GM18909 (cell line): ENCODE data around the gene FAM81B.
"Not testable (repeated sequence)": the region's sequence is repeated elsewhere in the genome, so short reads cannot be mapped to it uniquely, and the experiment has no call there.

Experiments used
- ATAC-seq: cut with Tn5 transposase; IDR thresholded peaks from one replicate; pipeline ENCODE4 v1.9.1; 2021; ENCODE audit warnings: mild to moderate bottlenecking; ENCODE audit not compliant: unreplicated experiment, poor library complexity

The FAM81B gene, protein sequence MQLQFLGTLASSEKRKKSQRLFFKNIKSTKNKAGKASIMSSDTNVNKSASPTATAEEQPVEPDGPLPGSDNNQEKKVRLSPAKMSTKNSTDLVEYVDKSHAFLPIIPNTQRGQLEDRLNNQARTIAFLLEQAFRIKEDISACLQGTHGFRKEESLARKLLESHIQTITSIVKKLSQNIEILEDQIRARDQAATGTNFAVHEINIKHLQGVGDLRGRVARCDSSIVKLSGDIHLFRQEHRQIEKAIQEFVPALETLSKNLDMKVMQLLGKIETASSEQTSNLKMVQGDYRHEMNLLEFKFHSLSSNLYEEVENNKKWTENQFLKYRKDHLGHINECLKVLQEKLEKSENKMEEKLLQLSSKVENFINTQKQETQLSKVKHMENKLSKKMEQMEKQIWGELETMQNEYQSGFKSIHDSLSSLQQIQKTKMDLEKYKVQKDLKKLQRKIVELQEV

DNA sequence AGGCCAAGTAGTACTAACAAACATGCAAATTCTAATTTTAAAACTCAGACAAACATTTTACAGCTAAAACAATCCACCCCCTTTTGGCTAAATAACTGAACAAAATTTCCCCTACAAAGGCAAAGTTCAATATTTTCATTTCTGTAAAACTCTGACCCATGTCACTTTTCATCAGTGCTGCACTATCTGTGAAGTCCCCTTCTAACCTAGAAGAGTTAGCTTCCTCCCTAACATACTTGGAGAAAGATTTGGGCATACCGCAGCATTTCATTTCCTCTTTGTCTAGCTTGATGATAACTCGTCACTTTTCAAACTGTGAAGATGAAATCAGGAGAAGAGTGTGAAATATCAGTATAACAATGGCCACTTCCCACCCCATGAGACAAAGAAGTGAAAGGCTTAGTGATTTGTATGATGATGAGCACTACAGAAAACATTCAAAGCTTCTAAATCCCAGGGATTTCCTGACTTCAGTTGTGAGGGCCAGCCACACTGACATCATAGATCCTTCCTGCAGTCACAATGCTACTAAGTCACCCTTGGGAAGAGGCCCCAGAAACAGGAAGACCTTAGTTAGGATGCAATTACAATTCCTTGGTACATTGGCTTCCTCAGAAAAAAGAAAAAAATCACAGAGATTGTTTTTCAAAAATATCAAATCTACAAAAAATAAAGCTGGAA is at the start of gene FAM81B:
TSS of gene FAM81B (plus strand) at position 555 of the 681 bp plus-strand sequence. CDS start at position 579, 24 bp downstream.
- ATAC-seq = no peak

DNA sequence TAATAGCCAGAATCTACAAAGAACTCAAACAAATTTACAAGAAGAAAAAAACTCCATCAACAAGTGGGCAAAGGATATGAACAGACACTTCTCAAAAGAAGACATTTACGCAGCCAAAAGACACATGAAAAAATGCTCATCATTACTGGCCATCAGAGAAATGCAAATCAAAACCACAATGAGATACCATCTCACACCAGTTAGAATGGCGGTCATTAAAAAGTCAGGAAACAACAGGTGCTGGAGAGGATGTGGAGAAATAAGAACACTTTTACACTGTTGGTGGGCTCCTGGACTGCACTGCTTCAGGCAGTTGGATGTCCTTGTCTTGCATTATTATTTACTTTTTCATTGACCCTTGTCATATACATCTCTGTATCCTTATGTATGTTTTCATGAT is 49.7 kb upstream of the FAM81B start:
- ATAC-seq = not testable (repeated sequence)

DNA sequence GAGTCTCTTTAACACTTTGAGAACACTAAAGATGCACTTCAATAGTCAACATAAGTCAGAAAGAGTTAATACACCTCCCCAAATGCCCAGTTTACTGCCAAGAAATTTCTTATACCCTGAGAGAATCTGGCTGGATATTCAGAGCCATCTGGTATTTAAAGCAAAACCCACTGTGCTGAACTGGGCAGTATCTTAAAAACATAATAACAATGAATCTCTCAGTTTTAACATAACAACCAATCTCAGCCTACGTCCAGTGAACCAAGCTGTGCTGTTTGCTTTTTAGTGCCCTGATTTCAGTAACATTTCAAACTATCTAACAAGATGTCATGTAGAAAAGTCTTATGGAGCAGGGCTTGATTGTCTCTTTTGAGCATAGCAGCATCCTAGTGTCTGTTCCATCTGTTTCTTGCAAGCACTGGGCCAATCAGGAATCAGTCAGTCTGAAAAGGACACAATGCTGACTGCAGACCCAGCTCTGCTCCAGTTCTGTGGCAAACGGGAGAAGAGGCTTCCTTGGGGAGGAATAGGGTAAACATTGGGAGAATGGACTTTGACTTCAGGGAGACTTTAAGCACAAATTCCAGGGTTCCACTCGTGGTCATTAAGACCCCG is 43.6 kb upstream of the FAM81B start:
- ATAC-seq = no peak

DNA sequence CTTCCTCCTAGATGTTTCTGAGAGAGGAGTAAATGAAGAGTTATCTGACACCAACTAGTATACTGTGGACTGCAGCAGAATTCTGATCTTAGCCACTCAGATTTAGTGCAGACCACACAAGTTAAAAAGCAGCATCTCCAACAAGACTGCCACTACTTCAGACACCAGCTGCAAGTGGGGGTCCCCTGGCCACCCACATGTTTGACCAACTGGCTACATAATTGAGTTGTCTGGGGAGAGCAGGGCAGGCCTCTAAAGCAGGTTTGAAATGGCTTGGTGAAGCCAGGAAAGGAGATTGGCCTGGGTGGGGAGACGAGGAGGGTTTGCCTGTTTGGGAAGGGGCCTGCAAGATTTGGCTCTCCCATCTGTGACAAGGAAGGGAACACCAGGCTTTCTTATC is 40.5 kb upstream of the FAM81B start:
- ATAC-seq = no peak

DNA sequence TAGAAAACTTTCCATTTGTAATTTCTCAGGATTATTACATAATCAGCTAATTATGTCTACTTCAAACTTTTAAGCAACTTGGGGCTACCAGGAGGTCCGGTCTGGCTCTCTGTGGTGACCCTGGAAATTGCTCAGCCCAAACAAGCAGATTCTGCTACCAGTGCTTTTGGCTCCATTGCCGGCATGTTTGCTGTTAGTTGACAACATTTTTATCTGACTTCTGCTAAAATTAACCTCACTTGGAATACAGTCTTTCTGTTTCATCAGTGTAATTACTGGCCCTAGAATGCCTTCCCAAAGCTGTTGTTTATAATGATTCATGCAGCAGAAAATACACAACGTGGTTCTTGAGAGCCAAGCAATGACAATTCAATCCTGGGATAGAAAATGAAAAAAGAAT is 38.5 kb upstream of the FAM81B start:
- ATAC-seq = no peak

DNA sequence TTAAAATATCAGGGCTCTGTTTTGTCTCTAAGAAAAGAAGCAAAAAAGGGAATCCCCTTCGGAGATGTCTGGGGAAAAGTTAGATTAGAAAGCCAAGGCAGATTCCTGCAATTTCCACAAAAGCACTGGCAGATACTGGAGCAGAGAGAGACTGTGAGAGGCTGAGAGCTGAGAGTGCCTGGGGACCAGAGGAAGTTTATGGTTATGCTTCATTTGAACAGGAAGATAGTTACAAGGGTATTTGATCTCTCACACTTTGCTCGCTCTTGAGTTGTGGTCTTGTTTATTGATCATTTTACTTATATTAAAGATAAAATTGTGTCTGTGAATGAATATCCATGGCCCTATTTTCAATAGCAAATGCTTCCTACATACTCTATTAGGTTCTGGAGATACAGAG is 32.8 kb upstream of the FAM81B start:
- no peak for ATAC-seq

DNA sequence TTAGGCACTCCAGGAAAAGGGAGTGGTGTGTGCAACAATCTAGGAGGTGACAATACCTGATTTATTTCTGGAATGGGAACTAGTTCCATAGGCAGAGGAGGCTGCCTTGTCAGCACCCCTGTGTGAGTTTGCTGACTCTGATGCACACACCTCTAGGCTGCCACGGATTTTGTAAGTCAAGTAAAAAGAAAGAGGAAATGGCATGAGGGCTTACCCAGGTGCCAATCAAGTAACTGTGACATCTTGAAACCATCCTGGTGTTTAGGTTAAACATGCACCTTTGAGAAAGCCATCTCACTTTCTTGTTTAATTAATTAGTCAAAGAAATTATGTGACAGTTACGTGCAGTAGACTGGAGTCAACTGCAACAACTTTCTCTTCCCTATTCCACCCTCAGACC is 32.3 kb upstream of the FAM81B start:
- no peak for ATAC-seq

DNA sequence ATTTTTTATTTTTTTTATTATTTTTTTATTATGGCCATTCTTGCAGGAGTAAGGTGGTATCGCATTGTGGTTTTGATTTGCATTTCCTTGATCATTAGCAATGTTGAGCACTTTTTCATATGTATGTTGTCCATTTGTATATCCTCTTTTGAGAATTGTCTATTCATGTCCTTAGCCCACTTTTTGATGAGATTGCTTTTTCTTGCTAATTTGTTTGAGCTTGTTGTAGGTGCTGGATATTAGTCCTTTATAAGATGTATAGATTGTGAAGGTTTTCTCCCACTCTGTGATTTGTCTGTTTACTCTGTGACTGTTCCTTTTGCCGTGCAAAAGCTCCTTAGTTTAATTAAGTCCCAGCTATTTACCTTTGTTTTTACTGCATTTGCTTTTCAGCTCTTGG is 30.5 kb upstream of the FAM81B start:
- ATAC-seq = not testable (repeated sequence)

DNA sequence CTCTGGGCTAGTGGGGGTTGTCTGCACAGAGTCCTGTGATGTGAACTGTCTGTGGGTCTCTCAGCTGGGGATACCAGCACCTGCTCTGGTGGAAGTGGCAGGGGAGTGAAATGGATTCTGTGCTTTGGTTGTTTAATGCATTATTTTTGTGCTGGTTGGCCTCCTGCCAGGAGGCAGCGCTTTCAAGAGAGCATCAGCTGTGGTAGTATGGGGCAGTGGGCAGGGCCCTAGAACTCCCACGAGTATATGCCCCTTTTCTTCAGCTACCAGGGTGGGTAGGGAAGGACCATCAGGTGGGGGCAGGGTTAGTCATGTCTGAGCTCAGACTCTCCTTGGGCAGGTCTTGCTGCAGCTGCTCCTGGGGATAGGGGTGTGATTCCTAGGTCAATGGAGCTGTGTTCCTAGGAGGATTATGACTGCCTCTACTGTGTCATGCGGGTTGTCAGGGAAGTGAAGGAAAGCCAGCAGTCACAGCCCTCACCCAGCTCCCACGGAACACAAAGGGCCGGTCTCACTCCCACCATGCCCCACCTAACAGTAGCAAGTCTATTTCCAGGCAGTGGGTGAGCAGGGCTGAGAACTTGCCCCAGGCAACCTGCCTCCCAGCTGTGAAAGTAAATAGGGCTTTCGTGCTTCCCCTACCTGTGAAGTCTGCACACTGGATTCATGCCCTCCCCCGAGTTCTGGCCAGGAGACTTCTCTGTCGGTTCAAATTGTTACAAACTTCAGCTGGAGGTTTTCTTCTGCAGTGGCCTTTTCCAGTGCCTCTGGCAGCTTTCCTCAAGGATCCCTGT is 25.7 kb upstream of the FAM81B start:
- ATAC-seq = no peak

DNA sequence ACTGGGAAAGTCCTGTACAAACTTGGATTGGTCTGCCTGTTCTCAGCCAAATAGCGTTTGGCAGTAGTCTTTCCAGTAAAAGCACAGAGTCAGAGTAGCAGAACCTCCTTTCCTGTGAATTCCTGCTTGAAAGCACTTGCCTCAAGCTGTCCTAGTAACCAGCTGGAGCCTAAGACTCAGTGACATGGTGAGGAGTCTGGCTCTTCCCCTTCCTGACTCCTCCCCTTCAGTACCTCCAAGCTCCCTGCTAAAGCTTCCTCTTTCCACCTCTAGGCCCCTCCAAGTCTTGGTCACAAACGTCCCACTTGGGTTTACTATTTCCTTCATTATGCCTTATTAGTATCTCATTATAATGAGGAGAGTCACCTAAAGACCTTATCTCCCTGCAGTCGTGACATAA is 21.4 kb upstream of the FAM81B start:
- ATAC-seq = no peak

DNA sequence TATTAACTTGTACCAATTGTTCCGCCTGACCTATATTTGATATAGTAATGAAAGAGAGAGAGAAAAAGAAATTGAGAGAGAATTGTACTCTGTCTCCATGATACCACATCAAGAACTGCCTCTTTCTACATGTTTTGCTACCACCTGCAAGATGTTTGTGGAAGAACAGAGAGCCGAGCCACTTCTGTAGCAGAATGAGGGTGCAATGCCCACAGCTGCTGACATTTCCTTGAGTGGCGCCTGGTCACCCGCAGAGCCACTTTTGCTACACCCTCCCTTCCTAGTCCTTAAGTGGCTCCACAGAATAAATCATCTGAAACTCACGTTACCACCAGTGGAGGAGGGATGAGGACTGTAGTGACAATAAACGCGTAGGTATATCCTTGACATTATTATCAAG is 17.1 kb upstream of the FAM81B start:
- no peak for ATAC-seq

DNA sequence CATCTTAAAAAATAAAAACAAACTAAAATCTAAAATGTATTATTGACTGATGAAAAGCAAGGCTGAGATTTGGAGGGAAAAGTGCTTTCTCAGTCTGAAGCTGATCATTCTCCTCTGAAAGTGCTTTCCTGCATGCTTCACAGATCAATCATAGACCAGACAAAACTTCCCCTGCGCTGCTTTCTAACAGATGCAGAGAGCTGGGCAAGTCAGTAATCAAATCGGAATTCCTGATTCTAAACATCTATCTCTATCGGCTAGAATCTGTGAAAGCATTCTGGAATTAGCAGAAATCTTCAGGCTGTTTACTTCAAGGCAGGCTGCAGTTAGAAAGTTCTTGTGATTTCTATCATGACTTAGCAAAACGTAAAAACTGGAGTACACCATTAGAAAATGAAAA is 15.6 kb upstream of the FAM81B start:
- ATAC-seq = no peak

DNA sequence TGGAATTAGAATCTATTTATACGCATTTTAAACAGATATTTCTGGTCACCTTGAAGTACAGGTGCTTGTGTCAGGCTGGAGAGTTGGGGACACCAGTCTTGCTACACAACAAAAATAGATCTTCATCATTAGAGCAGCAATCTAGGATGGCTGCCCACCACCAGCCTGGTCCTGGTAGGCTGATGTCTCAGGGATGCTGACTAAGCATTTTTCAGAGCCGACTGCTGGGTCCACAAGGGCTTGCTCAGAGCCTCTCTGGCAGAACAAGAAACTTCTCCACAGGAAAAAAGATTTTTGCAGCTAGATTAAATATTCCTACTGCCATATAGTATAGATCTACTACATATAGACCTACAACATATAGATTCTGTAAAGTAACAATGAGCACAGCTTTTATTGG is 12.0 kb upstream of the FAM81B start:
- no peak for ATAC-seq

DNA sequence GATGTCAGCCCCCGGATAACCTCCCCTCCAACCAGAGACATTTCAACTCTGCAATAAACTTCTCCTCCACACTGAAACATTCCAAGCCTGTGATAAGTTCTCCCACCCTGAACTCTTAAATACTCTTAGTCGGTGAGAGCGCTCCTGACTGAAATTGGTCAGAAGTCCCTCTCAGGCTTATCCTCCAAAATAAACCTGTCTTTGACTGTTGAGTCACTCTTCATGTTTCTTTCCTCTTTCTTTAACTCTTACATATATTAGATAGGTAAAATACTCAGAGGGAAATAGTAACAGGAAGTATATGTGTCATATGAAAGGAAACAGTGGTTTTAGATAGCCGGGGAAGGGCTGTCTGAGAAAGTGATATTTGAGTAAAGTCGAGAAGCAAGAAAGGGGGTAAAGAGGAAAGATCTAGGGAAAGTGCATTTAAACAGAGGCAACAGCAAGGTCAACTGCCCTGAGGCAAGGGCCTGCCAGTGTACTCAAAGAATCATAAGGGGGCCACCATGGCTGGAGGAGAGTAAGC is 11.0 kb upstream of the FAM81B start:
- ATAC-seq = no peak

DNA sequence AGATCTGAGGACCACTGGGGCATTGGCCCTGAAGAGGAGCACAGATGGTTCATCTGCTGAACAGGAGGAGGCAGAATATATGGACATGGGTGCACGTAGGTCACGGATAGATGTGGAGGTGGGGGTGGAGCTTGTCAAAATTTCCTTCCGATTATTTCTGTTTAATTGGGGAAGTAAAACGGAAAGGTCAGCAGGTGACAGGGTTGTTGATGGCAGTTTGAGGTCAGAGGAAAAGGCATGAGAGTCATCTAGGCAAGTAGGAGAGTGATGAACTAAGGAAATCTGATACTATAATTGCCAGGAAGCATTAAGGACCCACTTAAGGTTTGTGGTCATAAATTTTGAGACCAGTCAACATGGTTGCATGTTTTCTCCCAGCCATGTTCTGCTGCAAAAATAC is 8.4 kb upstream of the FAM81B start:
- ATAC-seq = no peak

DNA sequence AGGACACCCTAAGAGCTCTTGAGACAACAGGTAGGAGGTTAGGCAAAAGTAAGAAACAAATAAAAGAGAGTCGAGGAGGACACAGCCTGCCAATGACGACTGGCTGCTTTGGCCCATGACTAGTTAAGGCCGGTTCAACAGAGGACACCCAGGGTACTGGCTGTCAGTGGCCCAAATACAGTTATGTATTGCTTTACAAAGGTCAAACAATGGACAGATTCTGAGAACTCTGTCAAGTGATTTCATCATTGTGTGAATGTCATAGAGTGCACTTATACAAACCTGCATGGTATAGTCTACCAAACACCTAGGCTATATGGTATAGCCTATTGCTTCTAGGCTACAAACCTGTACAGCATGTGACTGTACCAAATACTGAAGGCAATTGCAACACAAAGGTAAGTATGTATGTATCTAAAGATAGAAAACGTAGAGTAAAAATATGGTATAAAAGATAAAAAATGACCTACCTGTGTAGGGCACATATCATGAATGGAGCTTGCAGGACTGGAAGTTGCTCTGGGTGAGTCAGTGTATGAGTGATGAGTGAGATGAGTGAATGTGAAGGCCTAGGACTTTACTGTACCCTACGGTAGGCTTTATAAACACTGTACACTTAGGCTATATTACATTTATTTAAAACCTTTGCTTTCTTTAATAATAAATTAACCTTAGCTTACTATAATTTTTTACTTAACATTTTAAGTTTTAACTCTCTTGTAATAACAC is 6.5 kb upstream of the FAM81B start:
- ATAC-seq = no peak

DNA sequence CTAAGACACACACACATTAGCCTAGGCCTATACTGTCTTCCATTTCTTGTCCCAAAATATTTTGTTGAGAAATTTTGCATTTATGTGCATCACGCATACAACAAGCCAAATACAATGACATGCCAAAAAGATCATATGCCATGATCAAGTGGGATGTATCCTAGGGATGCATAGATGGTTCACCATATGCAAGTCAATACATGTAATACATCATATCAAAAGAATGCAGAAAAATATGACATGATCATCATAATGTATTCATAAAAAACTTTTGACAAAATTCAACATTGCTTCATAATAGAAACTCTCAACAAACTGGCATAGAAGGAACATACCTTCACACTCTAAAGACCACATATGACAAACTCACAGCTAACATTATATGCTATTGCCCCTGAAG is 5.8 kb upstream of the FAM81B start:
- no peak for ATAC-seq

DNA sequence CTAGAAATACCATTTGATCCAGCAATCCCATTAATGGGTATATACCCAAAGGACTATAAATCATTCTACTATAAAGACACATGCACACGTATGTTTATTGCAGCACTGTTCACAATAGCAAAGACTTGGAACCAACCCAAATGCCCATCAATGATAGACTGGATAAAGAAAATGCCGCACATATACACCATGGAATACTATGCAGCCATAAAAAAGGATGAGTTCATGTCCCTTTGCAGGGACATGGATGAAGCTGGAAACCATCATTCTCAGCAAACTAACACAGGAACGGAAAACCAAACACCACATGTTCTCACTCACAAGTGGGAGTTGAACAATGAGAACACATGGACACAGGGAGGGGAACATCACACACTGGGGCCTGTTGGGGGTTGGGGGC is 799 bp downstream of the FAM81B start:
- ATAC-seq = not testable (repeated sequence)

DNA sequence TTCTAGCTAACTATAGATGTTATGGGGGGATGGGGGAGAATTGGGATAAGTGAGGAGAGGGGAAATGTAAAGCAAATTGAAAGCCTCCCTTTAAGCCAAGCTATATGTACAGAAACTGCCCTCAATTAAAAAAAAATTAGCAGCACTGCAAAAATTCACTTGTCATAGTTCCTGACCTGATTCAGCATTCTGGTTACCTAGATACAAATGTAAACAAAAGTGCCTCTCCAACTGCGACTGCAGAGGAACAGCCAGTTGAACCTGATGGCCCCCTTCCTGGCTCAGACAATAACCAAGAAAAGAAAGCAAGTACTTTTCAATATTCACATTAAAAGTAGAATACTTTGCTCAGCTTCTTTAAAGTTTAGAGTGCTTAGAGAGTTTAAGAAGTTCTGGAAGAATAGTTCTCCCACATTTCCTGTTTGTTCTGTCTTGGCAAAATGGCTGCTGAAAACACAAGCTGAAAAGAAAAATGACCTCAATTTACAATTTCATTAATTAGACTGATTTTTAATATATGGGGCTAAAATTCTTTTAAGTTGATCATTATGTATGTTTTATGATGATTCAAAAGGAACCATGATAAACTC is 1.5 kb downstream of the FAM81B start:
- ATAC-seq = no peak
